NT2/D1 (cell line): ENCODE data around the gene ADGRF1.

Source experiments
- SUZ12 ChIP-seq: IDR thresholded peaks from 2 replicates; pipeline ENCODE4 v1.6.1; 2011; ENCODE audit not compliant: insufficient read length, insufficient read depth; ENCODE audit errors: extremely low read depth
- YY1 ChIP-seq: IDR thresholded peaks from 2 replicates; pipeline ENCODE4 v1.6.1; 2011; ENCODE audit not compliant: insufficient read length, insufficient read depth

DNA sequence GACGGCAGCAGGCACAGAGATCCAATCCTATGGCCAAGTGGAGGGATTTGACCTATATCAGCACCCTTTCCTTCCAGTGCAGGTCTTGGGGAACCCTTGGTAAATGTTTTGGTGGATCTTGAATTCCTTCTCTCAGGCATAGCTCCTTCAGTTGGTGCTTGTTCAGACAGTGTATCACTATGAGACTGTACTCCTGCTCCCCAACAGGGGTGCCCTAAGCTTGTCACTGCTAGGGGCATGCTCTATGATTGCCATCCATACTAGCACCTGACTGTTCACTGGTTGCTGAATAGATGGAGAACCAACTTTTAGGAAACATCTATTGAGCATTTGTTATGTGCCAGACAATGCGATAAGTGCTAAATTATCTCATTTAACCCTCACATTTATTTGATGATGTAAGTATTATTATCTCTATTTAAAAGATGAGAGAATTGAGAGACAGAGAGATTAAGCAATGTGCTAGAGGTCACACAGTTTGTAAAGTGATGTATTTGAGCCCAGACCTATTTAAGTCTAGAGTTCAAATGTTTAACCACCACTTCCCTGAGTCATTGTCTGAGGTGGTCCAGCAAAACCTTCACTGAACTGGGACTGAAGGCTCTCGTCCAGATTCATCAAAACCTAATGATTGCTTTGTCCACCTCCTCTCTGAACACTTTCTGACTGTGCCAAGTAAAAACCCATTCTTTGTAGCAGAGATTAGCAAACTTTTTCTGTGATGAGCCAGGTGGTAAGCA, 34.3 kb downstream of the ADGRF1 start:
- TF ChIP-seq SUZ12 (no peak), YY1 (no peak)
